HFFc6 (cell line): Measurements from ENCODE around the gene SULT1E1. TPM values are rescaled to one million over a fixed set of nuclear protein-coding genes. Genes with fewer than 3 reads are reported as not detected.

Source experiments
- DNase-seq: peaks from one replicate; pipeline ENCODE4 v3.0.0-alpha.2; 2018
- H3K27ac Mint-ChIP-seq: 2 replicates; pipeline ENCODE4 v1.8.0; 2020; ENCODE audit warnings: mild to moderate bottlenecking, mixed read lengths
- H3K27me3 Mint-ChIP-seq: 2 replicates; pipeline ENCODE4 v1.8.0; 2021; ENCODE audit warnings: mild to moderate bottlenecking, moderate library complexity, mixed read lengths; ENCODE audit not compliant: insufficient read depth
- H3K36me3 Mint-ChIP-seq: 2 replicates; pipeline ENCODE4 v1.8.0; 2021; ENCODE audit warnings: low read depth, mixed read lengths
- H3K4me1 Mint-ChIP-seq: 2 replicates; pipeline ENCODE4 v1.8.0; 2020; ENCODE audit warnings: low read depth, mixed read lengths
- H3K4me3 Mint-ChIP-seq: 2 replicates; pipeline ENCODE4 v1.8.0; 2020; ENCODE audit warnings: mild to moderate bottlenecking, moderate library complexity, mixed read lengths
- H3K9me3 Mint-ChIP-seq: 2 replicates; pipeline ENCODE4 v1.8.0; 2020; ENCODE audit warnings: mild to moderate bottlenecking, mixed read lengths
- CTCF ChIP-seq: fragments of 200-600 bp; sonication (generic); IDR thresholded peaks from 2 replicates; pipeline ENCODE4 v1.5.0; 2021; ENCODE audit warnings: antibody characterized with exemption, mild to moderate bottlenecking
- total RNA-seq, 6 experiments: library from RNA; stranded (reverse); fragmentation: NEBNext Ultra II Directional; extraction: Animal tissue kit (Norgen Biotek cat#: 25700); gene quantifications; 2 replicates in 1 of 6; 3 replicates in 5 of 6; pipeline ENCODE4 v1.2.3, GENCODE V29; 2021

Gene SULT1E1
- total RNA-seq, 6 experiments from 2014 or later = not detected

DNA sequence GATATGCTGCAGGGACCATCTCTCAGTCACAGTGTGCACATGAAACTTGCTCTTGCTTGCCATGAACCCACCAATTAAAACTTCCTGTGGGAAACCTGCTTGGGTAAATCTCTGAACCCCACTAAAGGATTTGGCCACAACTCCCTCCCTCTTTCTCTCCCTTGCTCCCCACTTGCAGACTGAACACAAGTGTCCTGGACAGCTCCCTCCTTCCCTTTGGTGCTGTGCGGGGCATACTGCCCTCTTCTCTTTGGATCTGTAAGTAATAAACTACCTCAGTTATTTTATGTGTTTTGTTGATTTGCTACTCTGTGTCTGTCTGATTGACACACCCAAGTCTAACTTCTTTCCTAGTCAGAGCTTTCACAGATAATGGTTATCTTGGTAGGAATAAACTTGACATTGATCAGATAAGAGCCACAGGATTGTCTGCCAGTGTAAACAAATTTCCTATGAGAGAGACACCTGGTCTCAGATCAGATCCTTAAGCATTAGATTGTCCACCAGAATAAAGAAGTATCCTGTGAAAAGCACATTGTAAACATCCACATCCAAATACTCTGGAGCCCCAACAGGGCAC is 41.8 kb downstream of the SULT1E1 start:
- H3K9me3 Mint-ChIP-seq = peaks cover 12% of the 10 kb centered on the region
- no peaks in the 10 kb centered on the region for H3K4me1 Mint-ChIP-seq

GRCh38 chr4:69816236-69816635 is 43.7 kb downstream of the SULT1E1 start:
- no peak for DNase-seq
- TF ChIP-seq CTCF = no peak
- Mint-ChIP-seq H3K4me1 (no peaks in the 10 kb centered on the region), H3K4me3 (no peak overlapping the region), H3K27me3 (no peaks in the 10 kb centered on the region), H3K27ac (no peak overlapping the region), H3K9me3 (peaks cover 12% of the 10 kb centered on the region; the same call in 1 of the 2 replicates), H3K36me3 (no peaks in the 10 kb centered on the region)

More for the DNA sequence above, 41.8 kb downstream of the SULT1E1 start:
- Mint-ChIP-seq H3K36me3 (no peaks in the 10 kb centered on the region), H3K27ac (no peak overlapping the region), H3K27me3 (no peaks in the 10 kb centered on the region), H3K4me3 (no peak overlapping the region)
- DNase-seq = no peak
- TF ChIP-seq CTCF = no peak

DNA sequence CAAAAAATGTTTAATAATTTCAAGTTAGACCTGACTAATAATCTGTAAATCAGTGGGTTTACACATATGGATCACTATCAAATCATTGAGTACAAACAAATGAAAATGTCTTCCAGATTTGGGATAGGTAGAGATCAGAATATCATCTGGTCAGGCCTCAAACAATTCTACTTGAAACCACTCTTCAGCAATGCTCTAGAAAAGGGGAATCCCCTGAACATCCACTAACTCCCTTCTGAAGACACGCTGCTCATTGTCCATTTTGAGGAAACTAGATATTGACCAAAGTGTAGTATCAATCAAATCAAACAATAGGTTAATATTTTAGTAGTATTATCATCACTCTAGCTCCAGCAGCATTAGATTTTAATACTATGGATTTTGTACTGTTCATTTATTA is 46.3 kb downstream of the SULT1E1 start:
- no peaks in the 10 kb centered on the region for H3K4me1 Mint-ChIP-seq
- no peaks in the 10 kb centered on the region for H3K27me3 Mint-ChIP-seq
- H3K9me3 Mint-ChIP-seq = peaks cover 8% of the 10 kb centered on the region; the same call in 1 of the 2 replicates
- no peak overlapping the region for H3K4me3 Mint-ChIP-seq
- TF ChIP-seq CTCF = no peak
- H3K27ac Mint-ChIP-seq = no peak overlapping the region
- DNase-seq = no peak
- no peaks in the 10 kb centered on the region for H3K36me3 Mint-ChIP-seq

GRCh38 chr4:69811166-69811565 is 48.8 kb downstream of the SULT1E1 start:
- Mint-ChIP-seq H3K27me3 (no peaks in the 10 kb centered on the region), H3K4me1 (no peaks in the 10 kb centered on the region), H3K36me3 (no peaks in the 10 kb centered on the region), H3K27ac (no peak overlapping the region), H3K4me3 (no peak overlapping the region), H3K9me3 (peaks cover 28% of the 10 kb centered on the region)
- DNase-seq = no peak
- TF ChIP-seq CTCF = no peak

DNA sequence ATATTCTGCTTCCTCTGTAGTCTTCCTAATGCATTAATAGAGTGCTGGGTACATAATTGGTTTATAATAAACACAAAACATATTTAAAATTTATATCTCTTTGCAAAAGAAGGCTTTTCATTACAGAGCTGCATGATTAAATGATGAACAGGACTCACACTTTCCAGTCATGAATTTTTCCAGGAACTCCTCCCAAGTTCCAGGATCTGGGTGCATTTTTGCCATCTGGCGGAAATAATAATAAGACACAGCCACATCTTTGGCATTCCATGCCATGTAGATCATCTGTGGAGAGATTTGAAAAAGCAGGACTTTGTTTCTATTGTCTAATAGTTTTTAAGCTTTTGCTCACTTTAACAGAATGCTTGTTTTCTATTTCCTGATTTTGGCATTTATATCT is 59.3 kb downstream of the SULT1E1 start:
- H3K4me1 Mint-ChIP-seq = no peaks in the 10 kb centered on the region
- H3K36me3 Mint-ChIP-seq = no peaks in the 10 kb centered on the region
- H3K27ac Mint-ChIP-seq = no peak overlapping the region
- no peak for DNase-seq
- H3K4me3 Mint-ChIP-seq = no peak overlapping the region
- H3K9me3 Mint-ChIP-seq = peaks cover 14% of the 10 kb centered on the region
- H3K27me3 Mint-ChIP-seq = no peaks in the 10 kb centered on the region
- TF ChIP-seq CTCF = no peak

GRCh38 chr4:69799337-69799736 is 60.6 kb downstream of the SULT1E1 start:
- Mint-ChIP-seq H3K4me3 (no peak overlapping the region), H3K27ac (no peak overlapping the region), H3K27me3 (no peaks in the 10 kb centered on the region), H3K36me3 (no peaks in the 10 kb centered on the region), H3K4me1 (no peaks in the 10 kb centered on the region), H3K9me3 (peaks cover 19% of the 10 kb centered on the region)
- TF ChIP-seq CTCF = no peak
- DNase-seq = no peak
